Measurements from ENCODE around the gene OIT3.
"Not testable (repeated sequence)": the region's sequence is repeated elsewhere in the genome, so short reads cannot be mapped to it uniquely, and the experiment has no call there.

Gene OIT3

DNA sequence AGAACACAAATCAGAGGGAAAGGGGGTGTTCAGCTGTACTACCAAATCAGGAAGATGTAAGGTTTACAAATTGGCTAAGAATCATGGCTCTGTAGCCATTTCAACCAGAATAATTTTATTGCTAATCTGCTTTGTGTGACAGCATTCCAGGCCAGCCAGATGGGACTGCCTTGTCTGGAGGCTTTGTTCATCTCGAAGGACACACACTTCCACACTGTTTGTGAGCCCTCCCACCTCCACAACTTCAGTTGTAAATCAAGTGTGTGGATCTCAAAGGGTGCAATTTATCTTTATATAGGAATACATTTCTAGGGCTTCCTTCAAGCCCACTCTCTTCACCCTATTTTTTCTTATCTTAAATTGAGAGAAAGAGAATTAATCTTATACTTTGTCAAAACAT, 6.9 kb upstream of the OIT3 start:
- Mint-ChIP-seq H3K27me3 (peaks cover 4% of the 10 kb centered on the region), H3K4me1 (peaks cover 6% of the 10 kb centered on the region), H3K27ac (no peak overlapping the region), H3K4me3 (no peak overlapping the region), H3K9me3 (peaks cover 4% of the 10 kb centered on the region), H3K36me3 (peaks cover 36% of the 10 kb centered on the region)
- DNase-seq (ENCODE audit: low spot score in 2 of 2) (no peak), ATAC-seq (ENCODE audit: low read depth) (no peak)

DNA sequence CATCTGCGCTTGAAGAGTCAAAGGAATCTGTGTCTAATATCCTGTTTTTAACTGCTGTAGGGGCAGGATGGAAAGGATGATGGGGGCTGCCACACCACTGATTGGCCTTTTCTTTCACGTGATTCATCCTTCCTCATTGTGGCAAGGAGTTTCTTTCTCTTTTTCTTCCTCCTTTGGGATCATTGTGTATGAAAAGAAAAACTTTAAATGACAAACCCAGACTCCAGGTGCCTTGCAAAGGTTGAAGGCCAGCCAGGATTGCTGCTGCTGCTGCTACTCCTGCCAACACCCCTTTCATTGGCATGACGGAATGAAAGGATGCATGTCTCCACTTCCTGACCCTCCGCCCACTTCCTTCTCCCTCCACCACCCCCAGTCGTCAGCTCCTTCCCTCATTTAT, 6.5 kb upstream of the OIT3 start:
- H3K4me1 Mint-ChIP-seq, result peaks cover 6% of the 10 kb centered on the region
- H3K36me3 Mint-ChIP-seq, result peaks cover 33% of the 10 kb centered on the region

DNA sequence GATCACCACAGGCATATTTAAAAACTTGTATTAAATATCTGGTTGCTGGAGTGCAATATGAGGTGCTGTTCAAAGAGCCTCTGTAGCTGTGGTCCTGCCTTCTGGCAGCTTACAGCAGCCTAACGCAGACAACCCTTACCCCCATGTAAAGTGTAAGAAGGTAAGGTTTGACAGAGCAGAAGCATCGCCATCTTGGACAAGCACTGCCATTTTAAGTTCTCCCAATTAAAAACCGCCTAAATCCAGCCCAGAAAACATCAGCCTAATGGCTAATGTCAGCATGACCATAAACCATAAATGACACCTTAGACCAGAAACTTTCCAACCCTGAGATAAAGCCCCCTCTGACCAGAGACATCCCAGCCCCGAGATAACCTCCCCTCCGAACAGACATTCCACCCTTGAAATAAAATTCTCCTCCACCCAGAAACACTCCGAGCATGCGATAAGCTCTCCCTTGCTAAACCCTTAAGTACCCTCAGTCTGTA, 5.3 kb upstream of the OIT3 start:
- H3K9me3 Mint-ChIP-seq, result no peaks in the 10 kb centered on the region
- no peak for ATAC-seq (ENCODE audit: low read depth)
- peaks cover 24% of the 10 kb centered on the region for H3K36me3 Mint-ChIP-seq
- peaks cover 4% of the 10 kb centered on the region for H3K27me3 Mint-ChIP-seq
- peaks cover 6% of the 10 kb centered on the region for H3K4me1 Mint-ChIP-seq
- H3K4me3 Mint-ChIP-seq, result no peak overlapping the region
- no peak overlapping the region for H3K27ac Mint-ChIP-seq
- no peak for DNase-seq (ENCODE audit: low spot score in 2 of 2)

More for the DNA sequence above, 6.5 kb upstream of the OIT3 start:
- no peak overlapping the region for H3K4me3 Mint-ChIP-seq
- peaks cover 4% of the 10 kb centered on the region for H3K9me3 Mint-ChIP-seq
- H3K27me3 Mint-ChIP-seq, result peaks cover 4% of the 10 kb centered on the region
- ATAC-seq (ENCODE audit: low read depth) (no peak), DNase-seq (ENCODE audit: low spot score in 2 of 2) (no peak)
- H3K27ac Mint-ChIP-seq, result no peak overlapping the region

DNA sequence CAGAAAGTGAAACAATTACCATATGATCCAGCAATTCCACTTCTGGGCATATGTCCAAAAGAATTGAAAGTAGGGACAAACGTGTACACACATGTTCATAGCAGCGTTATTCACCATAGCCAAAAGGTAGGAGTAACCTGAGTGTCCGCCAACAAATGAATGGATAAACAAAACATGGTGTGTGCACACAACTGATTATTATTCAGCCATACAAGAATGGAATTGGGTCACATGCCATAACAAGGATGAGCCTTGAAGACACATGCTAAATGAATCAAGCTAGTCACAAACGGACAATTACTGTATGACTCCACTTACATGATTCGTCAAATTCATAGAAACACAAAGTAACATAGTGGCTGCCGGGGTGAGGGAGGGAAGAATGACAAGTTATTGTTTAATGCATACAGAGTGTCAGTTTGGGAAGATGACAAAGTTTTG, 4.1 kb upstream of the OIT3 start:
- Mint-ChIP-seq H3K36me3 (peaks cover 18% of the 10 kb centered on the region), H3K27me3 (peaks cover 4% of the 10 kb centered on the region), H3K4me1 (peaks cover 6% of the 10 kb centered on the region), H3K27ac (no peak overlapping the region), H3K9me3 (no peaks in the 10 kb centered on the region), H3K4me3 (no peak overlapping the region)
- DNase-seq (ENCODE audit: low spot score in 2 of 2) (no peak), ATAC-seq (ENCODE audit: low read depth) (no peak)

DNA sequence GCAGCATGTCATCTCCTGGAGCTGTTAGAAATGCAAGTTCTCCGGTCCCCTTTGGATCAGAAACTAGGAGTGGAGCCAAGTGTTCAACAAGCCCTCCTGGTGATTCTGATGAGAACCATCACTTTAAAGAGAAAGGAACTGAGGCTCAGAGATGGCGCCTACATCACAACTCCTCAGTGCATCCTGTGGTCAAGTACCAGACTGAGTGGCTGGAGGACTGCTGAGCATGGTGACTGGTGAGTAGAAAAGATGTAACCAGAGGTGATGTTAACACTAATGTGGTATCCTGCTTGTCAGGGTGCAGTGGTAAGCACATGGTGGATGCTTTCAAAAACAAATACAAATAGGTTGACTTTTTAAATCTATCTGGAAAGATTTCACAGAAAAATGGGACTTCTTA, 3.5 kb upstream of the OIT3 start:
- Mint-ChIP-seq H3K9me3 (no peaks in the 10 kb centered on the region), H3K27me3 (peaks cover 5% of the 10 kb centered on the region), H3K27ac (no peak overlapping the region), H3K4me1 (peaks cover 6% of the 10 kb centered on the region), H3K36me3 (peaks cover 15% of the 10 kb centered on the region), H3K4me3 (no peak overlapping the region)
- ATAC-seq (ENCODE audit: low read depth), result no peak
- no peak for DNase-seq (ENCODE audit: low spot score in 2 of 2)

DNA sequence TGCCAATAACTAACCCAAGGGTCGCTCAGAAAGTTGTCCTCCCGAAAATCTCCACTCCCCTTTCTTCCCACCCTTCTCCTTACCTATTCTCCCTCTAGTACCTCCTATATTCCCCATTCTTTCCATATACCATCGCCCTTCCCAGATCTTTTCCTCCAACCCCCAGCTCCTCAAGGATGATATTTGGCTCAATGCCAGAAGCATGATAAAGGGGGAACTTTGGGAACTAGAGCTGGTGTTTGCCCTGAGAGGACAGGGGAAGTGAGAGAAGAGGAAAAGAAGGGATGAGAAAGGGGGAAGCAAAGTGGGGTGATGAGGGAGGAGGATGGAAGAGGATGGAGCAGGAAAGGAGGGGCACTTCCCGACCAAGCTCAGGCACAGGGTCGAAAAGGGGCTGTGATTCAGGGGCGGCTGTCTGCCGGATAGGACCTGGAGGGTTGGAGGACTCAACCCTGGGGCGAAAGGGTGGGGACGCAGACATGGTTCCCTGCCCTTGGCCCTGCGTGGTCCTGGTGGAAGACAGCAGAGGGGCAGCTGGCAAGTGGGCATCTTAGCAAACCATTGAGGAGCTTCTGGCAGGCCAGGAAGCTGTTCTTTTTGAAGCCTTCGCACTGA, 1.8 kb downstream of the OIT3 start:
- Mint-ChIP-seq H3K36me3 (no peaks in the 10 kb centered on the region), H3K27ac (no peak overlapping the region), H3K27me3 (peaks cover 6% of the 10 kb centered on the region), H3K4me1 (no peaks in the 10 kb centered on the region), H3K4me3 (no peak overlapping the region), H3K9me3 (no peaks in the 10 kb centered on the region)
- no peak for DNase-seq (ENCODE audit: low spot score in 2 of 2)
- no peak for ATAC-seq (ENCODE audit: low read depth)

DNA sequence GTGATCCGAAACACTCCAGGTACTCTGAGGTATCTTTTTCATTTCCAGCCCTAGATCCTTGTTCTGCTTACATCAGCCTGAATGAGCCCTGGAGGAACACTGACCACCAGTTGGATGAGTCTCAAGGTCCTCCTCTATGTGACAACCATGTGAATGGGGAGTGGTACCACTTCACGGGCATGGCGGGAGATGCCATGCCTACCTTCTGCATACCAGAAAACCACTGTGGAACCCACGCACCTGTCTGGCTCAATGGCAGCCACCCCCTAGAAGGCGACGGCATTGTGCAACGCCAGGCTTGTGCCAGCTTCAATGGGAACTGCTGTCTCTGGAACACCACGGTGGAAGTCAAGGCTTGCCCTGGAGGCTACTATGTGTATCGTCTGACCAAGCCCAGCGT, 5.1 kb downstream of the OIT3 start:
- H3K36me3 Mint-ChIP-seq, result no peaks in the 10 kb centered on the region
- H3K4me3 Mint-ChIP-seq, result no peak overlapping the region
- H3K4me1 Mint-ChIP-seq, result no peaks in the 10 kb centered on the region
- H3K9me3 Mint-ChIP-seq, result no peaks in the 10 kb centered on the region
- no peak overlapping the region for H3K27ac Mint-ChIP-seq
- ATAC-seq (ENCODE audit: low read depth), result no peak
- H3K27me3 Mint-ChIP-seq, result peaks cover 3% of the 10 kb centered on the region
- DNase-seq (ENCODE audit: low spot score in 2 of 2), result no peak

DNA sequence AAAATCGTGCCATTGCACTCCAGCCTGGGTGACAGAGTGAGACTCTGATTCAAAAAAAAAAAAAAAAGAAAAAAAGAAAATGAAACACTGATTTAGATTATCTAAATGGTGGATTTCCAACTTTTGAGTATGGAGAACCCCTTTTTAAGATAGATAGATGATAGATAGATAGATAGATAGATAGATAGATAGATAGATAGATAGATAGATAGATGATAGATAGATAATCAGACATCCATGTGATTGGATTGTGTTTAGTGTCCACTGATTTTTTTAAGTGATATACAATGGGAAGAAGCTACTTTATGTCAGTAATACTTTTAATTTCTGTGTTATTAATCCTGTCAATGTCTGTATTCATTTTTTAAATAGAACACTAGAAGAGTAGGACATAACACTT, 6.0 kb downstream of the OIT3 start:
- Mint-ChIP-seq H3K27me3 (peaks cover 3% of the 10 kb centered on the region), H3K9me3 (no peaks in the 10 kb centered on the region), H3K27ac (no peak overlapping the region), H3K4me3 (no peak overlapping the region), H3K36me3 (no peaks in the 10 kb centered on the region), H3K4me1 (peaks cover under 1% of the 10 kb centered on the region)
- DNase-seq (ENCODE audit: low spot score in 2 of 2), result no peak
- no peak for ATAC-seq (ENCODE audit: low read depth)

DNA sequence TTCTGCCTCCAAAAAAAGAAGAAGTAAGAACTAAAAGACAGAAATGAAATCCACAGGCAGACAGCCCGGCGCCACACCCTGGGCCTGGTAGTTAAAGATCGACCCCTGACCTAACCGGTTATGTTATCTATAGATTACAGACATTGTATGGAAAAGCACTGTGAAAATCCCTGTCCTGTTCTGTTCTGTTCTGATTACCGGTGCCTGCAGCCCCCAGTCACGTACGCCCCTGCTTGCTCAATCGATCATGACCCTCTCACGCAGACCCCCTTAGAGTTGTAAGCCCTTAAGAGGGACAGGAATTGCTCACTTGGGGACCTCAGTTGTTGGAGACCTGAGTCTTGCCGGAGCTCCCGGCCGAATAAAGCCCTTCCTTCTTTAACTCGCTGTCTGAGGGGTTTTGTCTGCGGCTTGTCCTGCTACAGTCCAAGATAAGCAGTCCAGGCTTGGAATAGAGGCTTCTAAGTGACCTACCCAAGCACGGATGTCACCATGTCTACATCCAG, 10.5 kb downstream of the OIT3 start:
- not testable (repeated sequence) for H3K27me3 Mint-ChIP-seq; H3K9me3 Mint-ChIP-seq; H3K4me1 Mint-ChIP-seq; ATAC-seq (ENCODE audit: low read depth); H3K4me3 Mint-ChIP-seq; H3K27ac Mint-ChIP-seq; H3K36me3 Mint-ChIP-seq; DNase-seq (ENCODE audit: low spot score in 2 of 2)

DNA sequence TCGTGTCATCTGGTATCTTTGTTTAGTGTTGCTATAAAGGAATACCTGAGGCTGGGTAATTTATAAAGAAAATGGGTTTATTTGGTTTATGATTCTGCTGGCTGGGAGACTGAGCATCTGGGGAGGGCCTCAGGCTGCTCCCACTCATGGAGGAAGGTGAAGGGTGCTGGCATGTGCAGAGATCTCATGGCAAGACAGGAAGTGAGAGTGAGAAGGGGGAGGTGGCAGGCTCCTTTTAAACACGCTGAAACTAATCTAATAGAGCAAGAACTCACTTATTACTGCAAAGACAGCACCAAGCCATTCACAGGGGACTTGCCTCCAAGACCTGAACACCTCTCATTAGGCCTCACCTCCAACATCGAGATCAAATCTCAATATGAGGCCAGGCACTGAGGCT, 11.3 kb downstream of the OIT3 start:
- H3K4me1 Mint-ChIP-seq, result peaks cover 4% of the 10 kb centered on the region
- no peaks in the 10 kb centered on the region for H3K9me3 Mint-ChIP-seq
- no peak overlapping the region for H3K4me3 Mint-ChIP-seq
- DNase-seq (ENCODE audit: low spot score in 2 of 2) (no peak), ATAC-seq (ENCODE audit: low read depth) (no peak)
- H3K36me3 Mint-ChIP-seq, result no peaks in the 10 kb centered on the region
- no peak overlapping the region for H3K27ac Mint-ChIP-seq
- H3K27me3 Mint-ChIP-seq, result no peaks in the 10 kb centered on the region

DNA sequence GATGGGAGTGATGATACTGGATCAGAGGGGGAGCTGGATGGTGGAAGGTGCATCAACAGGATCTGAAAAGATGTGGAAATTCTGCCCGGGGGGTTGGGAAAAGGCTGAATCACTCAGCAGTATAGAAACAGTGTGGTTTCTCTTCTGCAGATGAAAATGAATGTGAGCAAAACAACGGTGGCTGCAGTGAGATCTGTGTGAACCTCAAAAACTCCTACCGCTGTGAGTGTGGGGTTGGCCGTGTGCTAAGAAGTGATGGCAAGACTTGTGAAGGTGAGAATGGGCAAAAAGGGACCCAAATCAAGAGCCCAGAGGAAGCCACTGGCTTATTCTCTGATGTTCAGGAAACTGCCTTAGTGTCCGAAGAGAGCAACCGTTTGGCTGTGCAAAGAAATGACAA, 12.9 kb downstream of the OIT3 start:
- Mint-ChIP-seq H3K9me3 (no peaks in the 10 kb centered on the region), H3K4me1 (peaks cover 4% of the 10 kb centered on the region), H3K4me3 (no peak overlapping the region), H3K27me3 (no peaks in the 10 kb centered on the region), H3K36me3 (no peaks in the 10 kb centered on the region), H3K27ac (no peak overlapping the region)
- no peak for ATAC-seq (ENCODE audit: low read depth)
- no peak for DNase-seq (ENCODE audit: low spot score in 2 of 2)

DNA sequence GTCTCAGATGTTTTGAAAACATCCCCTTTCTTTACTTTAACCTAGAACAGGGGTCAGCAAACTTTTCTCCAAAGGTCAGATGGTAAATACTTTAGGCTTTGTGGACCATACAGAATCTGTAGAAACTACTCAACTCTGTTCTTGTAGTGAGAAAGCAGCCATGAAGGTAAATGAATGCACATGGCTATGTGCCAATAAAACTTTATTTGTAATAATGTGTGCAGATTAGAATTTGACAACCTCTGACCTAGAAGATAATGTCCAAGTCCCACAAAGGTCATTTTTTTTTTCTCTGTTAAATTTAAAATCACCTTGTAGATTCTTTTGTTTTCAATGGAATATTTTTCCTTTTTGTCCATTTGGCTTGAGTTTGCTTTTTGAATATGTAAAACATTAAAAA, 17.2 kb downstream of the OIT3 start:
- Mint-ChIP-seq H3K4me3 (no peak overlapping the region), H3K4me1 (no peaks in the 10 kb centered on the region), H3K27ac (no peak overlapping the region), H3K27me3 (peaks cover 4% of the 10 kb centered on the region), H3K36me3 (no peaks in the 10 kb centered on the region), H3K9me3 (no peaks in the 10 kb centered on the region)
- no peak for DNase-seq (ENCODE audit: low spot score in 2 of 2)
- no peak for ATAC-seq (ENCODE audit: low read depth)

DNA sequence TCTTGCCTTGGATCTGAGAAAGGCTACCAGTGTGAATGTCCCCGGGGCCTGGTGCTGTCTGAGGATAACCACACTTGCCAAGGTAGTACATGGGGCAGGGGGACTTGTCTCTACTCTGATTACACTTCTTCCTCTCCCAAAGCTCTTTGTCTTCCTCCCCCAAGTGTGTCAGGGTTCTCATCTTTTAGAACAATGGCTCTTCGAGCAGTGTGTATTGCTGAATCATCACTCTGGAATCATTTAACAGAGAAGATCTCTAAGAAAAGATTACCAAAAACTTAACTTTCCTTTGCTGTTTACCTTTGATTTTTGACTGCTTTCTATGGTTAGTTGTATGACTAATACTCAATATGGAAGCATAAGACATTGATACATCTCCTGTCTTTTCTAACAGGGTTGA, 18.2 kb downstream of the OIT3 start:
- Mint-ChIP-seq H3K36me3 (no peaks in the 10 kb centered on the region), H3K4me3 (no peak overlapping the region), H3K9me3 (no peaks in the 10 kb centered on the region), H3K27me3 (peaks cover 4% of the 10 kb centered on the region), H3K4me1 (no peaks in the 10 kb centered on the region), H3K27ac (no peak overlapping the region)
- ATAC-seq (ENCODE audit: low read depth) (no peak), DNase-seq (ENCODE audit: low spot score in 2 of 2) (no peak)

DNA sequence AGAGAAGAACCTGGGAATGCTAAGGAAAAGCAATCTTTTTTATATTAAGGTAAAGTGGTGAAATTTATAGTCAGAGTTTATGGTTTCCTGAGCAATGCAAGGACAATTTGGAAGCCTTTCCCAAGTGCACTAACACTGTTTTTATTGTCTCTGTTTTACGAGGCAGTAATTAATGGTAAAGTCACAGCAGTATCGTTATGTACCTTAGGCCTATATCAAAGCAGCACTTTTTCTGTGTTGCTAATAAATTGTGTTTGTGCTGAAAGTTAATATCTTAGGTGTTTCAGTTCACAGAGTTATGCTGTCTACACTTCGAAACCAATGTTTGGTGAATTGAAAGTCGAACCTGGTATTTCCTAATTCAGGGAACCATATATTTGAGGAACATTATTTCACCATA, 19.2 kb downstream of the OIT3 start:
- no peak for ATAC-seq (ENCODE audit: low read depth)
- no peaks in the 10 kb centered on the region for H3K36me3 Mint-ChIP-seq
- H3K9me3 Mint-ChIP-seq, result no peaks in the 10 kb centered on the region
- no peak for DNase-seq (ENCODE audit: low spot score in 2 of 2)
- no peaks in the 10 kb centered on the region for H3K4me1 Mint-ChIP-seq
- H3K27ac Mint-ChIP-seq, result no peak overlapping the region
- H3K27me3 Mint-ChIP-seq, result peaks cover 5% of the 10 kb centered on the region
- no peak overlapping the region for H3K4me3 Mint-ChIP-seq

DNA sequence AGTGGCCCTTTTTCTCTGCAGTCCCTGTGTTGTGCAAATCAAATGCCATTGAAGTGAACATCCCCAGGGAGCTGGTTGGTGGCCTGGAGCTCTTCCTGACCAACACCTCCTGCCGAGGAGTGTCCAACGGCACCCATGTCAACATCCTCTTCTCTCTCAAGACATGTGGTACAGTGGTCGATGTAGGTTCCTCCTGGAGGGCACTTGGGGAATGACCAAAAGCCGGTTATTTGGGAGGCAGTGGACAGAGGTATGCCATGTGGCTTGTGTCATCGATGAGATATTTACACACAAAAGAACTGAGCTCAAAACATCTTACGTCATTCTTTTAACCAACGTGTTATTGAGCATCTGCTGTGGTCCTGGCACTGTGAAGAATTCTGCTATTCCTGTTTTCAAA, 19.7 kb downstream of the OIT3 start:
- no peak overlapping the region for H3K4me3 Mint-ChIP-seq
- H3K4me1 Mint-ChIP-seq, result peaks cover 3% of the 10 kb centered on the region
- no peak for ATAC-seq (ENCODE audit: low read depth)
- H3K27ac Mint-ChIP-seq, result no peak overlapping the region
- no peaks in the 10 kb centered on the region for H3K9me3 Mint-ChIP-seq
- H3K36me3 Mint-ChIP-seq, result no peaks in the 10 kb centered on the region
- peaks cover 7% of the 10 kb centered on the region for H3K27me3 Mint-ChIP-seq
- no peak for DNase-seq (ENCODE audit: low spot score in 2 of 2)

All from memory B cell (primary cell).